ENCODE data around the gene FAM131B.

The FAM131B gene

DNA sequence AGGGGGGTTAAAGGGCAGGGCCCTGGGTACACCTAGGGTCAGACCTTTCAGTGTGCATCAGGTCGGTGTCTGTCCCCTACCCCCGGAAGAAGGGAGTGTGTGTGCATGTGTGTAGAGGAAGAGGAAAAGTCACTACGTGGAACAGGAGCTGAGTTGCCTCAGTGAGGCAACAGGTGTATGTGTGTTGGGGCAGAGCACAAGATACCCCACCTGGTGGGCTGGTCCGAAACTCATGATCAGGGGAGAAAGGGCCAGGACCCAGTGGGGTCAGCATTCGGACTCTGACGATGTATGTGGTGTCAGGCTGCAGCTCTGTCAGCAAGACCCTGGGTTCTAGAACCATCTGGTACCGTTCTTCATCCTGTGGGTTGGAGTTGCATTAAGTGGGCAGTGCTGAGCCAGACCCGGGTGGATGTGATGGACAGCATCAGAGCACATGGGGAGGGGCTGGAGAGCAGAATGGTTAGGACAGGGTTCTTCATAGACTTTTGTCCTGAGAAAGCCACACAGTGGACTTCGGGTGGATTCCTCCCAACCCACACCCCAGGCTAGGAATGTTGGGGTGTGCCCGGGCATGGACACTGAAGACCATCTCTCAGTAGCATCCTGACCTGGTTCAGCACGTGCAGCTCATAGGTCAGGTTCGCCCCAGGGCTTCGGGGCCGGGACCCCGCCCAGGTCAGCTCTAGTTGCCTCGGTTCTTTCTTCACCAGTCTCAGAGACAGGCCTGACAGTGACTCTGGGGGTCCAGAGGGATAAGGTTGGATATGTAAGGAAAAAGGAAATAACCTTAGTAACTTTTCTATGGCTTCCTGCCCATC, 35.4 kb upstream of the FAM131B start:
- 0 out of 2 replicates have a peak, but pooled peaks cover 6% of the 10 kb centered on the region for H3K27me3 ChIP-seq (replicated peaks; ENCODE audit: insufficient read depth, low read length)
- no peaks in the 10 kb centered on the region for H3K4me1 ChIP-seq (ENCODE audit: low read length)
- H3K79me2 ChIP-seq (ENCODE audit: low read length): no peaks in the 10 kb centered on the region
- no peak overlapping the region for H3K27ac ChIP-seq (ENCODE audit: low read length)
- no peaks in the 10 kb centered on the region for H3K36me3 ChIP-seq (replicated peaks; ENCODE audit: insufficient read depth, low read length)
- H2AFZ ChIP-seq (ENCODE audit: low read length): no peak overlapping the region
- H3K4me2 ChIP-seq (ENCODE audit: low read depth, low read length): no peak overlapping the region
- H3K4me3 ChIP-seq (ENCODE audit: low read length): no peak overlapping the region
- H3K9me2 ChIP-seq (replicated peaks; ENCODE audit: insufficient read depth, low read length): no peaks in the 10 kb centered on the region
- no peaks in the 10 kb centered on the region for H3F3A ChIP-seq (ENCODE audit: insufficient read depth, low read length)
- H3K9me3 ChIP-seq (replicated peaks; ENCODE audit: insufficient read depth, low read length): no peaks in the 10 kb centered on the region
- H3K9ac ChIP-seq (ENCODE audit: low read length): no peak overlapping the region
- TF ChIP-seq EZH2phosphoT487 (IDR thresholded peaks at IDR 0.05; ENCODE audit: low read length) (no peak), EZH2 (optimal IDR thresholded peaks at IDR 0.05; ENCODE audit: low read depth, low read length) (no peak)
- TF ChIP-seq, protein P1, sequence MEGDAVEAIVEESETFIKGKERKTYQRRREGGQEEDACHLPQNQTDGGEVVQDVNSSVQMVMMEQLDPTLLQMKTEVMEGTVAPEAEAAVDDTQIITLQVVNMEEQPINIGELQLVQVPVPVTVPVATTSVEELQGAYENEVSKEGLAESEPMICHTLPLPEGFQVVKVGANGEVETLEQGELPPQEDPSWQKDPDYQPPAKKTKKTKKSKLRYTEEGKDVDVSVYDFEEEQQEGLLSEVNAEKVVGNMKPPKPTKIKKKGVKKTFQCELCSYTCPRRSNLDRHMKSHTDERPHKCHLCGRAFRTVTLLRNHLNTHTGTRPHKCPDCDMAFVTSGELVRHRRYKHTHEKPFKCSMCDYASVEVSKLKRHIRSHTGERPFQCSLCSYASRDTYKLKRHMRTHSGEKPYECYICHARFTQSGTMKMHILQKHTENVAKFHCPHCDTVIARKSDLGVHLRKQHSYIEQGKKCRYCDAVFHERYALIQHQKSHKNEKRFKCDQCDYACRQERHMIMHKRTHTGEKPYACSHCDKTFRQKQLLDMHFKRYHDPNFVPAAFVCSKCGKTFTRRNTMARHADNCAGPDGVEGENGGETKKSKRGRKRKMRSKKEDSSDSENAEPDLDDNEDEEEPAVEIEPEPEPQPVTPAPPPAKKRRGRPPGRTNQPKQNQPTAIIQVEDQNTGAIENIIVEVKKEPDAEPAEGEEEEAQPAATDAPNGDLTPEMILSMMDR (IDR thresholded peaks at IDR 0.05; ENCODE audit: low read length): no peak
- no peak for DNase-seq
- no peaks in the 10 kb centered on the region for H4K20me1 ChIP-seq (ENCODE audit: insufficient read depth, low read length)

DNA sequence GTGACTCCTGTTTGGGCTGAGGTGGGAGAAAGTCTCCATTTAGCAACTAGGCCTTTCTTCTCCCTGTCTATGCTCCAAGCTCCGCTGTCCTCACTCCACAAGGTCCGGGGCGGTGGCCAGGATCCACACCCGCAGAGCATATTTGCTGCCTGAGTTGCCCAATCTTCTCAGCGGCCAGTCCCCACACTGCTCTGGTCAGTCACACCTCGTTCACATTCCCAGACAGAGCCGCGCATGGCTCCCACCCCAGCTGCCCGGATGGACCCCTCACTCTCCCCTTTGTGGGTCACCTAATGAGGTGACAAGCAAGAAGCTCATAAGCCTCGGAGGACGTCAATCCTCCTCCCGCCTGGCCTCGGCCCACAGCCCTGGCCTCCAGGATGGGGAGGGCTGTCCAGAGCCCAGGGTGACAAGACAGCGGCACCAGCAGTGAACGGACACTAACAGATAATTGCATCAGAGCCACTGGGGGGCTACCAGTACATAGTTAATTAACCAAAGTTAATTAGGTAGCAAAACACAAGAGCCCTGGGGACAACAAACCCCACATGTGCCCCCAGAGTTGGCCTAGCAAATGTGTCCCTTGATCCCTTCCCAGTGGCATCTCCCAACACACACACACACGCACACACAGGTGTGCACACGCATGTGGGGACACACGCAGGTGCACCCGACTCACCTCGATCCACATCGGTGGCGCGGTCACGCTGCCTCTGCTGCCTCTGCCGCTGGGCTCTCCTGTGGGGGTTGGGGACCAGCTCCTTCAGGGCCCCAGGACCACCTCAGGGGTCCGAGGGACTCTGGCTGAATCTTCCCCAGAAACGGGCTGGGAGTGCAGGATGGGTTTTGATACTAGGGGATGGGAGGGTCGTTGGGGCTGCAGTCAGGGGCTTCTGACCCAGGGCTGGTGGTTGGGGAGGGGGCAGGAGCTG, 34.4 kb upstream of the FAM131B start:
- Histone ChIP-seq H3K9ac (ENCODE audit: low read length) (no peak overlapping the region), H3K4me2 (ENCODE audit: low read depth, low read length) (no peak overlapping the region), H3K9me3 (replicated peaks; ENCODE audit: insufficient read depth, low read length) (no peaks in the 10 kb centered on the region), H3K4me3 (ENCODE audit: low read length) (no peak overlapping the region), H3K4me1 (ENCODE audit: low read length) (no peaks in the 10 kb centered on the region), H3K27me3 (replicated peaks; ENCODE audit: insufficient read depth, low read length) (0 out of 2 replicates have a peak, but pooled peaks cover 6% of the 10 kb centered on the region), H3K27ac (ENCODE audit: low read length) (no peak overlapping the region), H2AFZ (ENCODE audit: low read length) (no peak overlapping the region), H4K20me1 (ENCODE audit: insufficient read depth, low read length) (no peaks in the 10 kb centered on the region), H3K9me2 (replicated peaks; ENCODE audit: insufficient read depth, low read length) (no peaks in the 10 kb centered on the region), H3F3A (ENCODE audit: insufficient read depth, low read length) (no peaks in the 10 kb centered on the region), H3K79me2 (ENCODE audit: low read length) (no peaks in the 10 kb centered on the region), H3K36me3 (replicated peaks; ENCODE audit: insufficient read depth, low read length) (no peaks in the 10 kb centered on the region)
- no peak for TF ChIP-seq EZH2phosphoT487 (IDR thresholded peaks at IDR 0.05; ENCODE audit: low read length)
- TF ChIP-seq EZH2 (optimal IDR thresholded peaks at IDR 0.05; ENCODE audit: low read depth, low read length): no peak
- TF ChIP-seq, protein P1 (IDR thresholded peaks at IDR 0.05; ENCODE audit: low read length): no peak
- DNase-seq: no peak

DNA sequence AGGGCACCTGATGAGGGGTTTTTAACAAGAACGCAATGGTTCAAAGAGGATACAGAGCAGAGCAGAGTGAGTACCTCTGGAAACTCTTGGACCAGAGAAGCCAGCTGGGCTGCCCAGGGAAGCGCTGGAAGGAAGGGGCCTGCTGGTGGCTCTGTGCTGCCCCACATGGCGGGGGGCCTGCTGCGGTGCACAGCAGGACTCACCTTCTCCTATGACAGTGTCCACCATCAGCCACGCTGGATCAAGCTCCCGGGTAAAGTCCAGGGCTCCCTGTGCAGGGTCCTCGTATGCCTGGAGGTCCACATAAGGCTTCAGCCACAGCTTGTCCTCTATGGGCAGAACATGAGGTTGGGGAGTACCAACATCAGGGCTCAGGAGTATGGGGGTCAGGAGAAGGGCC, 33.7 kb upstream of the FAM131B start:
- Histone ChIP-seq H3K27ac (ENCODE audit: low read length) (no peak overlapping the region), H3K9me3 (replicated peaks; ENCODE audit: insufficient read depth, low read length) (no peaks in the 10 kb centered on the region), H3K4me1 (ENCODE audit: low read length) (no peaks in the 10 kb centered on the region), H3K9me2 (replicated peaks; ENCODE audit: insufficient read depth, low read length) (no peaks in the 10 kb centered on the region), H3K36me3 (replicated peaks; ENCODE audit: insufficient read depth, low read length) (no peaks in the 10 kb centered on the region), H4K20me1 (ENCODE audit: insufficient read depth, low read length) (no peaks in the 10 kb centered on the region), H3K9ac (ENCODE audit: low read length) (no peak overlapping the region), H3F3A (ENCODE audit: insufficient read depth, low read length) (no peaks in the 10 kb centered on the region), H3K4me3 (ENCODE audit: low read length) (no peak overlapping the region), H3K27me3 (replicated peaks; ENCODE audit: insufficient read depth, low read length) (0 out of 2 replicates have a peak, but pooled peaks cover 6% of the 10 kb centered on the region), H2AFZ (ENCODE audit: low read length) (no peak overlapping the region), H3K79me2 (ENCODE audit: low read length) (no peaks in the 10 kb centered on the region), H3K4me2 (ENCODE audit: low read depth, low read length) (no peak overlapping the region)
- DNase-seq: no peak
- TF ChIP-seq EZH2phosphoT487 (IDR thresholded peaks at IDR 0.05; ENCODE audit: low read length) (no peak), EZH2 (optimal IDR thresholded peaks at IDR 0.05; ENCODE audit: low read depth, low read length) (no peak)
- TF ChIP-seq, protein P1 (IDR thresholded peaks at IDR 0.05; ENCODE audit: low read length): no peak

Measured in MM.1S (cell line).